GM10266 (cell line): ENCODE data around the gene CAMK2A.

Experiments used
- DNase-seq: peaks from one replicate; pipeline ENCODE4 v3.0.0; 2012; ENCODE audit errors: extremely low spot score
- TF ChIP-seq, protein P1 (sequence below): IDR thresholded peaks from 2 replicates; pipeline ENCODE4 v1.5.1; 2012; ENCODE audit warnings: mild to moderate bottlenecking, low read depth; ENCODE audit not compliant: control insufficient read depth, insufficient read depth; ENCODE audit errors: missing control alignments

The CAMK2A gene

DNA sequence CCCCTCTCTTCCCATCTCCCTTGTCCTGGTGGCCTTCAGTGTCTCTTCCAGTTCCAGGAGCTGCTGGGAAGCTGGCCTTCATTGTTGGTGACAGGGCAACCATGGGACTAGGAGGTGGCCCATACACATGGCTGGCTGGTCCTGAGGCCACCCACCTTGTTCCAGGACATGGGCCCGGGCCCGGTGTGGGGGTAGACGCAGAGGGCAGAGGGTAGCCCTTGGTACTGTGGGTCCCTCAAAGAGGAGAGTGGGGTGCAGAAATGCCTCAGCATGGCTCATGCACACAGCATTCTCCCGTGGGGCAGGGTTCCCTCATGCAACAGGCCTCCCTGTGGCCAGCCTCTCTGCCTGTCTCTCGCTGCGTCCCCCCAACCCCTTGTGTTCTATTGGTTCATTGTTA lies 78.9 kb downstream of the CAMK2A start:
- DNase-seq: no peak

DNA sequence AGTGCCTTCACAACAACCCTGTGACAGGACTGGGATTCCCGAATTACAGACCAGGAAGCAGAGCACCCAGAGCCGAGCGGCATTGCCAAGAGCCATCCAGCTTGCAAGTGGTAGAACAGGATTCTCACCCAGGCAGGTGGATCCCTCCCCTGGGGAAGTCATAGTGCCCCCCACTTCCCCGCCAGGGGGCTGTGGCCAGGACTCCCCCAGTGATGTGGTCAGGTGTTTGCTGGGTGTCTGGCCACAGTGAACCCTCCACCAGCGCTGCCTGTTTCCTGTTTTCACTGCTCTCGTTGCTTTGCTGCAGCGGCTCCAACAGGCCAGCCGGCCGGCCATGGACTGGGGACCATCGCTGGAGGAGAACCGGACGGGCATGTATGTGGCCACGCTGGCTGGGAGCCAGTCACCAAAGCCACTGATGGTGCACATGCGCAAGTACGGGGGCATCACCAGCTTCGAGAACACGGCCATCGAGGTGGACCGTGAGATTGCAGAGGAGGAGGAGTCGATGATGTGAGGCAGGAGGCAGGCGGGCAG lies 80.4 kb downstream of the CAMK2A start:
- TF ChIP-seq, protein P1, sequence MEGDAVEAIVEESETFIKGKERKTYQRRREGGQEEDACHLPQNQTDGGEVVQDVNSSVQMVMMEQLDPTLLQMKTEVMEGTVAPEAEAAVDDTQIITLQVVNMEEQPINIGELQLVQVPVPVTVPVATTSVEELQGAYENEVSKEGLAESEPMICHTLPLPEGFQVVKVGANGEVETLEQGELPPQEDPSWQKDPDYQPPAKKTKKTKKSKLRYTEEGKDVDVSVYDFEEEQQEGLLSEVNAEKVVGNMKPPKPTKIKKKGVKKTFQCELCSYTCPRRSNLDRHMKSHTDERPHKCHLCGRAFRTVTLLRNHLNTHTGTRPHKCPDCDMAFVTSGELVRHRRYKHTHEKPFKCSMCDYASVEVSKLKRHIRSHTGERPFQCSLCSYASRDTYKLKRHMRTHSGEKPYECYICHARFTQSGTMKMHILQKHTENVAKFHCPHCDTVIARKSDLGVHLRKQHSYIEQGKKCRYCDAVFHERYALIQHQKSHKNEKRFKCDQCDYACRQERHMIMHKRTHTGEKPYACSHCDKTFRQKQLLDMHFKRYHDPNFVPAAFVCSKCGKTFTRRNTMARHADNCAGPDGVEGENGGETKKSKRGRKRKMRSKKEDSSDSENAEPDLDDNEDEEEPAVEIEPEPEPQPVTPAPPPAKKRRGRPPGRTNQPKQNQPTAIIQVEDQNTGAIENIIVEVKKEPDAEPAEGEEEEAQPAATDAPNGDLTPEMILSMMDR: peak; percentile 23
- no peak for DNase-seq

More for the DNA sequence above, 78.9 kb downstream of the CAMK2A start:
- TF ChIP-seq, protein P1: no peak

DNA sequence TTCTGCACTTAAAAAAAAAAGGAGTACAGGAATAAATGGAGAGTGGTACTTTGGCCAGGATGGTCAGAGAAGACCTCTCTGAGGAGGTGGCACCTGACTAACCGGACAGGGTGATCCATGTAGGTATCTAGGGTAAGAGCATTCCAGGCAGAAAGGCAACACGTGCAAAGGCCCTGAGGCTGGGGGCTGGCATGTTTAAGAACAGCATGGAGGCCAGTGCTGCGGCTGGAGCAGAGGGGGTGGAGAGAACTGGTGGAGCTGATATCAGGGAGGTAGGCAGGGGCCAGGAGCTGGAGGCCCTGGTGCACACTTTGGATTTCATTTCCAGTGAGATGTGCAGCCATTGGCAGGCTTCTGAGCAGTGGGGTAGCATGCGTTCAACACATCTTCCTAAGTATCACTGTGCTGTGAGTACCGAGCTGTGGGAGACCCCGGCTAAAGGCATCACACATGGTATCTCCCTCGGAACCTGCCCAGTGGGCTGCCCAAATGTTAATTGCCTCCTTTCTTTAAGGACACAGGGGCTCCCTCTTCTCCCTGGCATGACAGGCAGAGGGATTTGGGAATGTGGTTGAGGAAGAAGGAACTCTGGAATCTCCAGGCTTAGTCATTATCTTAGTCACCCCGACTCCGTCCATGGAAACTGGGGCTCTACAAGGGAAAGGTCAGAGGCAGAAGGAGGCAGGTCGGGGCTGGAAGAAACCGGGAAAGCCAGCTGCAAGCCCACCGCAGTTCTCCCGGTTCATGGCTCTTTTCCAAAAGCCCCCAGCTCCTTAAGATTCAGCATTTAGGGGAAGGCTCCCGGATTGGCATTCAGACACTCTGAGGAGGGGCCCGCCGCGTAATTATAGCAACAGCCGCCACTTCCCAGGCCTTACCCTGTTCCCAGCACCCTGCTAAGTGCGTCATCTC lies 81.1 kb downstream of the CAMK2A start:
- DNase-seq: no peak
- TF ChIP-seq, protein P1: no peak

DNA sequence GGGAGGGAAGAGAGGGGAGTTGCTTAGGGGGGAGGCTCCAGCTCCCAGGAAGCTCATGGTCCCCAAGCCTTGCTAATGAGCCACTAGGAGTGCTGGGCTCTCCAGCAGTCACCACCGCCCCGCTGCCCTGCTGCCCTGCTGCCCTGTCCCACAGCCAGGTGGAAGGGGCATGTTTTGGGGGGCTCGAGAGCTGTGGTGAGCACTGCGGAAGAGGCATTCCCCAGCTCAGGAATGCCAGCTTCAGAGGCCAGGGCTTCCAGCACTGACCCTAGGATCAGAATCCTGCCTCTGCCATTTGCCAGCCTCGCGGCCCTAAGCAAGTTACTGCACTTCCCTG lies 82.8 kb downstream of the CAMK2A start:
- DNase-seq: no peak
- TF ChIP-seq, protein P1: no peak

DNA sequence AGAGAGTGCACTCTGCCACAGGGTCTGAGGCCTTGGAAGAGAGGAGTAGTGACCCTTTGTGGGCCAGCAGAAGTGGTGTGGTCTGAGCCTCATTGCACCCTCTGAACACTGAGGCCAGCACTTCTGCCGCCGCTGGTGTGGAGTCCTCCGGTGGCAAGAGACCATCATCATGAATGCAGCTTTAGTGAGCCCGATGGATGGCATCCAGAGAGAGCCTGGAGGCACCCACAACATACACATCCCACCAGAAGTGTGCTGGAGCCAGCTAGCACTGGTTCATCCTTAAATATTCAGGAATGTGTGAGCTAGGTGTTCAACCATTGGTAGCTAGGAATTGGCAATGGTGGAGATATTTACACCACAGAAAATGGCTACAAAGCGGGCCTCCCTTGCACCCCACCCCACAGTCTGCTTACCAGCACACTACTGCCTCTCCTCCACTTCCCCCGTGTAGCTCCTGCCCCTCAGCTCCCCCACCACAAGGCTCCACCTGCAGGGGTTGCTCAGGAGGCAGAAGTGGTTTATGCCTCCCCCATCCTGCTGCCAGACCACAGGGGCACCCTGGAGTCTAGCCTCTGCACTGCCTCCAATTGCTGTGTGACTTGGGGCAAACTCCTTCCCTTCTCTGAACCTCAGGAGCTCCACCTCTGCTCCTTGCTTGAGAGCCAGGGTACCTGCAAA lies 83.3 kb downstream of the CAMK2A start:
- TF ChIP-seq, protein P1: no peak
- no peak for DNase-seq

DNA sequence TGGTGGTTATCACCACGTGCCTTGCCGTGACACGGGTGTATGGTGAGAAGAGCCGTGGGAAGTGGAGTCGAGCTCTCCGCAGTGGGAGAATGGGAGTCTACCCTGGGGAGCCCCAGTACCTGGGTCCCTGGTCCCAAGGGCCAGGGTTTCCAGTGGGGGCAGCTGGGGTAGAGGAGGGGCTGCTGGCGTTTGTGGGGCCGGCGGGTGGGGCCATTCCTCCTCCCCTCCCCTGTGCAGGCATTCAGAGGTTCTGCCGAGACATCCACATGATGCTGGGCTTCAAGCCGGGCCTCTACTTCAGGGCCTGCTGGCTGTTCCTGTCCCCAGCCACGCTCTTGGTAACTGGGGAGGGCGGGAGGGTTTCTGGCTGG lies 85.0 kb downstream of the CAMK2A start:
- no peak for DNase-seq
- TF ChIP-seq, protein P1: no peak
